Stimulated activated CD4-positive, alpha-beta T cell treated with anti-CD3 and anti-CD28 coated beads, Interleukin-1b, Interleukin-23, amount 100 ng/mL, for 4 hours (primary cell): Measurements from ENCODE around the gene DBNDD2.

Experiments used
- DNase-seq, 2 donors: peaks; one replicate each; pipeline ENCODE4 v3.0.0-alpha.2; 2020; ENCODE audit warnings: low read depth in 2 of 2

The DBNDD2 gene

DNA sequence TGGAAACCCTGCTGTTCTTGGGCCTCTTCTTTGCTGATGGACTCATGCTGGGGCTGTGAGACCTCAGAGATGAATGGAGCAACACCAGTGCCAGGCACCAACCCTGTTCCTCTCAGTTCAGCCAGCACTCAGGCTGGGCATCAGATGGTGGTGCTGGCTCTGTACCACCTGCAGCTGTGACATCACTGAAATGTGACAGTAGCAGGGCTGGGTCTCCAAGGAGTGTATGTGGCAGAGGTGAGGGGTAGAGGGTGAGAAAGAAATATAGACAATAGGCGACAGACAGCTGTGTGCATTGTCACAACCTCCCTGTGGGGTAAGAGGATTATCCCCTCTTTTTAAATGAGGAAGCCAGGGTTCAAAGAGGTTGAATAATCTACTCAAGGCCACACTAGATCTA, 29.9 kb upstream of the DBNDD2 start, which contains the start of gene TP53TG5:
TSS of gene TP53TG5 (minus strand) at position 135 of the 400 bp plus-strand sequence. CDS start at position 46, 89 bp downstream.
- DNase-seq: no peak

DNA sequence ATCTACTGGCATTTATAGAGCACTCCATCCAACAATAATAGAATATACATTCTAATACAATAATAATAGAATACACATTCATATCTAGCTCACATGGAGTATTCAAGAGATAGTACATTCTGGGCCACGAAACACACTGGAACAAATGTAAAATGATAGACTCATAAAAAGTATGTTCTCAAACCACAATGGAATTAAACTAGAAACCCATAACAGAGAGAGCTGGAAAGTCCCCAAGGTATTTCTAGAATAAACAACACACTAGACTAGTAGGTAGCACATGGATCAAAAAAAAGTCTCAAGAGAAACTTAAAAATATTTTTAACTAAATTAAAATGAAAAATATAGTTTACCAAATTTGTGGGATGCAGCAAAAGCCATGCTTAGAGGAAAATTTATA, 20.8 kb upstream of the DBNDD2 start:
- no peak for DNase-seq

DNA sequence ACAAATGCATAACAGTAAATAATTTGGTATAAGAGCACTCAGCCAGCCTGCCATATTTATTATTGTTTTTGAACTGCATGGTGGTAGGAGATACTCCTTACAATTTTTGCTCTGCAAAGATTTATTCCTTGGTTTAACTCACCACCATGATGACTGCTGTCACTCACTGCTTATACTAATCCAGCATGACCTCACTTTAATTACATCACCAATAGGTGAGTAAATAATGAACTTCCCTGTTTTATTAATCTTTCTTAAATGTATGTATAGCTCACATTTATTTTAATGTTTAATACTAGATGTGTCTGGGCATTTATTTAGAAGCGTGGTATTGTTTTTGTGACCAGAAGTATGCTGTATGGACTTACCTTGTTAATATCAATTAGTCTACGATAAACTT, 17.2 kb upstream of the DBNDD2 start:
- DNase-seq: no peak

DNA sequence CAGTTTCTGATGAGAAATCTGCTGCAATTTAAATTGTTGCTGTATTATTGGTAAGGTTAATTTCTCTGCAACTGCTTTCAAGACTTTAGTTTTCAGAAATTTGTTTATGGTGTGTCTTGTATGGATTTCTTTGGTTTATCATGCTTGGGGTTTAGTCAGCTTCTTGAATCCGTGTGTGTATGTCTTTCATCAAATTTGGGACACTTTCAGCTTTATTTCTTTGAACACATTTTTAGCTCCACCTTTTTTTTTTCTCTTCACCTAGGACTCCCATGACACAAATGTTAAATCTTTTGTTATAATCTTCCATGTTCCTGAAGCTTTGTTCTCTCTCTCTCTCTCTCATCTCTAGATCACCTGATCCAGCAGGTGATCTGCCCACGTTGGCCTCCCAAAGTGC, 16.5 kb upstream of the DBNDD2 start:
- no peak for DNase-seq

GRCh38 chr20:45392733-45393132, 15.4 kb upstream of the DBNDD2 start:
- DNase-seq: no peak

DNA sequence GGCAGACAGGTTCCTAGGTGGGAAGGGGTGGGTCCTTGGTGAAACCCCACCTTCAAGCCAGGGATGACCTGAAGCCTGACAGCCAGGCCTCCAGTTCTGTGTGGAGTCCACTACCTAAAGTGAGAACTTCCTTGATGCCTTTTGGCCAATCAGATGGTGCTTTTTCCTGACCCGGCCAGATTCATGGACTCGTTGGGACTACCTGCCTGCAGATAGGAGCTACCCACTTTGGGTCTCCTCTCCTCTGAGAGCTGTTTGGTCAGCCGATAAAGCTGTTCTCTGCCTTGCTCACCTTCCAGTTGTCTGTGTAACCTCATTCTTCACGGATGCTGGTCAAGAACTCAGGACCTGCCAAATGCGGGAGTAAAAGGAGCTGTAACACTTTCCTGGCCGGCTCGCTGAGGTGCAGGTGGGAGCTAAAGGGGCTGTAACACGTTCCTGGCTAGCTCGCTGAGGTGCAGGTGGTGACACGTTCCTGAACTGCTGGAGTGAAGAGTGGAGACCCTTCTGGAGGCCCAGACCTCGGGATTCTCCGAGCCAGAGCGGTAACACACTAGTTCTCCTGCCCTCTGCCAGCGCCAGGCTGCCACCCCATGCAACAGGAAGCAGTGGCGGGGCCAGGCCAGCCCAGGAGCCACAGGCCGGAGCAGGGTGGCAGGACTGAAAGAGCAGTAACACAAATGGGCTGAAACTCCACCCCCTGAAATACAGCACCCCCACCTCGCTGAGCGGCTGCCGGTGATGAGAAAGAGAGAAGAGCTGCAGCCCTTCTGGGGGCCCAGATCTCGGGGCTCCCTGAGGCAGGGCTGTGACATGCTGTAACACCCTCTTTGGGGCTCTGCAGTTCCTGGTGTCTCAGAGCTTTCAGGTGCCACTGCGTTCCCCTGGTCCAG, 13.6 kb upstream of the DBNDD2 start:
- DNase-seq: no peak

DNA sequence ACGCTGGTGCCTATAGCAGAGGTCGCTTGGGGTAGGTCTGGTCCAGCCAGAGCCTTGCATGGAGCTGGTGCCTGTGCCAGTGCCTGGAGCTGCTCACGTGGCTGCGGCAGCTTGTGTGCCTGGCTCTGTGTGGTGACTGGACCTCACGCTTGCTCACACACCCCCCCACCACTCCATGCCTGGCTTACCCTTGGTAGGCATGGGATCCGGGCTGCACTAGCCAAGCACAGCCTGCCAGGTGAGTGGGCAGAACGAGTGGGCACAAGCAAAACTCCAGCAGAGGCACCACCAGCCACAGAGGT, 13.0 kb upstream of the DBNDD2 start:
- DNase-seq: no peak

DNA sequence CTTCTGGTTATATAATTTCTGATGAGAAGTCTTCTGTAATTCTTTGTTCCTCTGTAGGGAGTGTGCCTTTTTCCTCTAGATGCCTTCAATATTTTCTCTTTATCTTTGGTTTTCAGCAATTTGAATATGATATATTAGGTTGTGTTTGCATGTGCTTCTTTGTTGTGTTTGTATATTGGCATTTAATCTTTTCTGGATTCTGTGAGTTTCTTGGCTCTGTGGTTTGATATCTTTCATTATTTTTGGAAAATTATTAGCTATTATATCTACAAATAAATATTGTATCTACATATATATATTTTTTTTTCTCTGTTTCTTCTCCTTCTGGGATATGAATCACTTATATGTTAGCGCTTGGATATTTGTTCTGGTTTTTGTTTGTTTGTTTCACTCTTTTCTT, 9.1 kb upstream of the DBNDD2 start:
- no peak for DNase-seq

GRCh38 chr20:45400346-45401031, 7.6 kb upstream of the DBNDD2 start:
- DNase-seq: no peak

- no peak for DNase-seq
Observed at GRCh38 chr20:45402946-45403345, 5.1 kb upstream of the DBNDD2 start.

DNA sequence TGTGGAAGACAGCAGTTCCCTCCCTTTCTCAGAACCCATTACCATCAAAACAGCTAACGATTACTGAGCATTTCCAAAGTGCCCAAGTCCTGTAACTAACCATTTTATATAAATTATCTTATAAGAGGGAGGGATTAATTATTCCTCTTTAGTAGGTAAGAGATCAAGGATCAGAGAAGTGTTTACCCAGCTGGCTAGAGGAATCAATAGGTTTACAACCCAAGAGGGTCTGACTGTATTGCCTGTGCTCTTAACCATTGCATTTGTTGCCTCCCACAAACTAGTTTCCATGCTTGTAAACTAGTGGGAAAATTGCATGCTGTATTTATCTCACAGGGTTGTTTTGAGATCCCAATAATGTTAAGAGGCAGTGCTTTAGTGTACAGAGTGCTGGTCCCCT, 3.7 kb upstream of the DBNDD2 start:
- no peak for DNase-seq

- no peak for DNase-seq
Observed at GRCh38 chr20:45405571-45406259, 2.4 kb upstream of the DBNDD2 start.

- DNase-seq: peak; percentile 44 to 60
Observed at GRCh38 chr20:45406260-45407066, 1.6 kb upstream of the DBNDD2 start.

DNA sequence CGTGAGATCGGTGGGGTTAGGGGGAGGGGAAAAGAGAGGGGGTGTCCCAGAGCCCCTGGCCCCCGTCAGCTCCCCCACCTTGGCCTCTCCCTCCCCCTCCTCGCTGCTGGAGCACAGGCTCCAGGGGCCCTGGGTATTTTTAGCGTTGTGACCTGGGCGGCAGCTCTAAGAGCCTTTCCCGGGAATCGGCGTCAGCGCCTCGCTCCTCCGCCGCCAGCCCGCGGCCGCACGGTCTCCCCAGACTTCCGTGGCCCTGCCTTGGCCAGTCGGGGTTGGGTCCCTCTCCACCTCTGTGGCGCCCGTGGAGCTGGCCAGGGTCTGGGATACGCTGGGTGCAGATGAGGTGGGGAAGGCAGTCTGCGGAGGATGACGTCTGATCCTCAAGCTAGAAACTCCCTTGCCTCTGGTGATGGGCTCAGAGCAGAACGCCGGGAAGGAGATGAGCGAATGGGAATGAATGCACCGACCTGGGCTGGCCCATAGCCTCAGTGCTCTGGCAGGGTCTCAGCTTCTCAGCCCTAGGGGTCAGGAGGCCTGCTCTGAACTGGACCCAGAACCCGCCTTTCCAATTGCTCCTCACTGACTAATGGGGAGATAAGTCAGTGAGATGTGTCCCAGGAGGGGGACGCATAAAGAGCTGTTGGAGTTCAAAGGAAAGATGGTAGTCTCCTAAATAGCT, 883 bp upstream of the DBNDD2 start:
- DNase-seq: peak in 1 of 2 donors; percentile 7

GRCh38 chr20:45408646-45409213, 641 bp downstream of the DBNDD2 start:
- no peak for DNase-seq

DNA sequence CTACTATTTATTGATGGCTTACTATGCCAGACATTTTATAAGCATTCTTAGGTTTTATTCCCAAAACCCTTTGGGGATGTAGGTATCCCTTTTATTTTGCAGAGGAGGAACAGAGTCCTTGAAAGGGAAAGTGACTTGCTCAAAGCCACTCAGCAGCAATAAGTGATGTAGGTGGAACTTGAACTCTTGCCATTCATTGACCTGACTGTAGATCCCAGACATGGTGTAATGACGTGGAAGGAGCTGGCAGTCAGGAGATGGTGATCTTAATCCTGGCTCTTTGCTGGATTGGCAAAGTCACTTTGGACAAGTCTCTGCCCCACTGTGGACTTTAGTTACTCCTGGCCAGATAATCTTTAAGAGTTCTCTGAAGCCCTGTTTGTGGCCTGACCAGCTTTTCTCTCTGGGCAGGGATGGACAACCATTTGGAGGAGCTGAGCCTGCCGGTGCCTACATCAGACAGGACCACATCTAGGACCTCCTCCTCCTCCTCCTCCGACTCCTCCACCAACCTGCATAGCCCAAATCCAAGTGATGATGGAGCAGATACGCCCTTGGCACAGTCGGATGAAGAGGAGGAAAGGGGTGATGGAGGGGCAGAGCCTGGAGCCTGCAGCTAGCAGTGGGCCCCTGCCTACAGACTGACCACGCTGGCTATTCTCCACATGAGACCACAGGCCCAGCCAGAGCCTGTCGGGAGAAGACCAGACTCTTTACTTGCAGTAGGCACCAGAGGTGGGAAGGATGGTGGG, 1.6 kb downstream of the DBNDD2 start:
- no peak for DNase-seq

GRCh38 chr20:45410887-45411286, 2.8 kb downstream of the DBNDD2 start:
- no peak for DNase-seq

DNA sequence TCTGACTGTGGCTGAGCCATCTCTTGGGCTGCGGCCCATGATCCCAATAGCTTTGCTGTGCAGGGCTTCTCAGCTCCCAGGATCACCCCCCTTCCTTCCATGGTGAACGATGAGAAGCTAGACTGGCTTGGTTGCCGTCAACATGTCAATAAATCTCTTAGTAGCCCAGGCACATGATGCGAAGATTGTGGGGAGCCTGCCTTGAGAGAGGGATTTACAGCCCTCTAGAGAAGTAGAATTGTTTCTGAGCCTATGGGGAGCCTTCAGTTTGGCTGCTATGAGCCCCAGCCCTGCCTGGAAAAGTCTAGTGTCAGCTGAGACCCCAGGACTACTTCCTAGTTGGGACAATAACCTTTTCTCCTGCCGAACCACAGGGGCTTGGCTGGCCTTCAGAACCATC, 4.6 kb downstream of the DBNDD2 start:
- no peak for DNase-seq

- no peak for DNase-seq
Observed at GRCh38 chr20:45413479-45413878, 5.4 kb downstream of the DBNDD2 start.
